Measurements from ENCODE around the gene VPS54. TPM values are rescaled to one million over a fixed set of nuclear protein-coding genes. Genes with fewer than 3 reads are reported as not detected.

VPS54 gene
- total RNA-seq, 1 experiment from 2014 or later: 33.8 TPM

DNA sequence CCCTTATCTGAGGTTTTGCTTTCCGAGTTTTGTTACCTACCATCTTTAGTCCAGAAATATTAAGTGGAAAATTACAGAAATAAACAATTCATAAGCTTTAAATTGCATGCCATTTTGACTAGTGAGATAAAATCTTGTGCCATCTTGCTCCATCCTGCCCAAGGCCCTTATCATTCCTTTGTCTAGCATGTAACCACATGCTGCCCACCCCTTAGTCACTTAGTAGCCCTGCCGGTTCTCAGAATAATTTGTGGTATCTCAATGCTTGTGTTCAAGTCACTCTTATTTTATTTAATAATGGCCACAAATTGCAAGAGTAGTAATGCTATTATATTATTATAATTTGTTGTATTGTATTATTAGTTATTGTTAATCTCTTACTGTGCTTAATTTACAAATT, 36.8 kb upstream of the VPS54 start:
- H3K79me2 ChIP-seq (ENCODE audit: low read length): no peaks in the 10 kb centered on the region
- H2AFZ ChIP-seq (ENCODE audit: low read length): no peak overlapping the region
- H3K4me3 ChIP-seq (ENCODE audit: low read length): no peak overlapping the region
- H3K36me3 ChIP-seq (ENCODE audit: insufficient read depth, low read length): no peaks in the 10 kb centered on the region
- H3K9ac ChIP-seq (ENCODE audit: low read length): no peak overlapping the region
- no peak for DNase-seq
- no peaks in the 10 kb centered on the region for H3K9me3 ChIP-seq (ENCODE audit: low read length)
- no peaks in the 10 kb centered on the region for H4K20me1 ChIP-seq (ENCODE audit: insufficient read depth, low read depth, low read length)
- H3K9me2 ChIP-seq (replicated peaks; ENCODE audit: insufficient read depth, low read length): no peaks in the 10 kb centered on the region
- H3K4me2 ChIP-seq (ENCODE audit: low read depth, low read length, poor library complexity, severe bottlenecking): no peak overlapping the region
- no peaks in the 10 kb centered on the region for H3K27me3 ChIP-seq (ENCODE audit: low read length)
- H3K4me1 ChIP-seq (ENCODE audit: low read length): peaks cover 19% of the 10 kb centered on the region
- H3K27ac ChIP-seq (ENCODE audit: low read length): no peak overlapping the region

- no peak for DNase-seq
- peaks cover 26% of the 10 kb centered on the region for H3K4me1 ChIP-seq (ENCODE audit: low read length)
- 0 out of 2 replicates have a peak overlapping the region, but pooled peaks have one; percentile 26 for H2AFZ ChIP-seq (ENCODE audit: low read length)
- H3K27me3 ChIP-seq (ENCODE audit: low read length): no peaks in the 10 kb centered on the region
- no peak overlapping the region for H3K27ac ChIP-seq (ENCODE audit: low read length)
- H3K9me2 ChIP-seq (replicated peaks; ENCODE audit: insufficient read depth, low read length): no peaks in the 10 kb centered on the region
- H3K9ac ChIP-seq (ENCODE audit: low read length): no peak overlapping the region
- no peak overlapping the region for H3K4me3 ChIP-seq (ENCODE audit: low read length)
- peak overlapping the region; percentile 13 for H3K4me2 ChIP-seq (ENCODE audit: low read depth, low read length, poor library complexity, severe bottlenecking)
- no peaks in the 10 kb centered on the region for H3K9me3 ChIP-seq (ENCODE audit: low read length)
- no peaks in the 10 kb centered on the region for H3K79me2 ChIP-seq (ENCODE audit: low read length)
- no peaks in the 10 kb centered on the region for H3K36me3 ChIP-seq (ENCODE audit: insufficient read depth, low read length)
- no peaks in the 10 kb centered on the region for H4K20me1 ChIP-seq (ENCODE audit: insufficient read depth, low read depth, low read length)
Measured at GRCh38 chr2:64054161-64054915, 35.1 kb upstream of the VPS54 start.

GRCh38 chr2:64052463-64053241, 33.4 kb upstream of the VPS54 start:
- no peak overlapping the region for H3K4me3 ChIP-seq (ENCODE audit: low read length)
- no peak overlapping the region for H3K4me2 ChIP-seq (ENCODE audit: low read depth, low read length, poor library complexity, severe bottlenecking)
- peaks cover 26% of the 10 kb centered on the region for H3K4me1 ChIP-seq (ENCODE audit: low read length)
- H3K36me3 ChIP-seq (ENCODE audit: insufficient read depth, low read length): no peaks in the 10 kb centered on the region
- no peaks in the 10 kb centered on the region for H4K20me1 ChIP-seq (ENCODE audit: insufficient read depth, low read depth, low read length)
- no peaks in the 10 kb centered on the region for H3K27me3 ChIP-seq (ENCODE audit: low read length)
- H3K9me3 ChIP-seq (ENCODE audit: low read length): no peaks in the 10 kb centered on the region
- no peaks in the 10 kb centered on the region for H3K79me2 ChIP-seq (ENCODE audit: low read length)
- H3K27ac ChIP-seq (ENCODE audit: low read length): no peak overlapping the region
- no peak overlapping the region for H2AFZ ChIP-seq (ENCODE audit: low read length)
- no peak overlapping the region for H3K9ac ChIP-seq (ENCODE audit: low read length)
- no peak for DNase-seq
- no peaks in the 10 kb centered on the region for H3K9me2 ChIP-seq (replicated peaks; ENCODE audit: insufficient read depth, low read length)

- no peaks in the 10 kb centered on the region for H3K9me2 ChIP-seq (replicated peaks; ENCODE audit: insufficient read depth, low read length)
- H3K79me2 ChIP-seq (ENCODE audit: low read length): no peaks in the 10 kb centered on the region
- no peak overlapping the region for H3K9ac ChIP-seq (ENCODE audit: low read length)
- H3K27ac ChIP-seq (ENCODE audit: low read length): no peak overlapping the region
- H2AFZ ChIP-seq (ENCODE audit: low read length): no peak overlapping the region
- peak; percentile 91 for DNase-seq
- no peak overlapping the region for H3K4me3 ChIP-seq (ENCODE audit: low read length)
- peak overlapping the region; percentile 22 for H3K4me2 ChIP-seq (ENCODE audit: low read depth, low read length, poor library complexity, severe bottlenecking)
- no peaks in the 10 kb centered on the region for H3K27me3 ChIP-seq (ENCODE audit: low read length)
- H3K36me3 ChIP-seq (ENCODE audit: insufficient read depth, low read length): no peaks in the 10 kb centered on the region
- H3K9me3 ChIP-seq (ENCODE audit: low read length): no peaks in the 10 kb centered on the region
- H3K4me1 ChIP-seq (ENCODE audit: low read length): peaks cover 20% of the 10 kb centered on the region
- H4K20me1 ChIP-seq (ENCODE audit: insufficient read depth, low read depth, low read length): no peaks in the 10 kb centered on the region
Measured at GRCh38 chr2:64049633-64050220, 30.5 kb upstream of the VPS54 start.

- no peak for DNase-seq
- H3K4me1 ChIP-seq (ENCODE audit: low read length): peaks cover 7% of the 10 kb centered on the region
- no peak overlapping the region for H2AFZ ChIP-seq (ENCODE audit: low read length)
- H3K4me3 ChIP-seq (ENCODE audit: low read length): no peak overlapping the region
- H3K36me3 ChIP-seq (ENCODE audit: insufficient read depth, low read length): no peaks in the 10 kb centered on the region
- H3K79me2 ChIP-seq (ENCODE audit: low read length): no peaks in the 10 kb centered on the region
- H3K4me2 ChIP-seq (ENCODE audit: low read depth, low read length, poor library complexity, severe bottlenecking): no peak overlapping the region
- no peaks in the 10 kb centered on the region for H3K27me3 ChIP-seq (ENCODE audit: low read length)
- no peak overlapping the region for H3K9ac ChIP-seq (ENCODE audit: low read length)
- no peak overlapping the region for H3K27ac ChIP-seq (ENCODE audit: low read length)
- H3K9me3 ChIP-seq (ENCODE audit: low read length): no peaks in the 10 kb centered on the region
- H4K20me1 ChIP-seq (ENCODE audit: insufficient read depth, low read depth, low read length): no peaks in the 10 kb centered on the region
- no peaks in the 10 kb centered on the region for H3K9me2 ChIP-seq (replicated peaks; ENCODE audit: insufficient read depth, low read length)
Measured at GRCh38 chr2:64045938-64046337, 26.7 kb upstream of the VPS54 start.

- Histone ChIP-seq H3K36me3 (ENCODE audit: insufficient read depth, low read length) (no peaks in the 10 kb centered on the region), H3K9me3 (ENCODE audit: low read length) (no peaks in the 10 kb centered on the region), H3K27me3 (ENCODE audit: low read length) (no peaks in the 10 kb centered on the region), H2AFZ (ENCODE audit: low read length) (no peak overlapping the region), H3K4me3 (ENCODE audit: low read length) (no peak overlapping the region), H3K9ac (ENCODE audit: low read length) (no peak overlapping the region), H4K20me1 (ENCODE audit: insufficient read depth, low read depth, low read length) (no peaks in the 10 kb centered on the region), H3K4me2 (ENCODE audit: low read depth, low read length, poor library complexity, severe bottlenecking) (no peak overlapping the region), H3K9me2 (replicated peaks; ENCODE audit: insufficient read depth, low read length) (no peaks in the 10 kb centered on the region), H3K27ac (ENCODE audit: low read length) (no peak overlapping the region), H3K79me2 (ENCODE audit: low read length) (no peaks in the 10 kb centered on the region), H3K4me1 (ENCODE audit: low read length) (no peaks in the 10 kb centered on the region)
- no peak for DNase-seq
Measured at GRCh38 chr2:64040161-64040560, 20.9 kb upstream of the VPS54 start.

DNA sequence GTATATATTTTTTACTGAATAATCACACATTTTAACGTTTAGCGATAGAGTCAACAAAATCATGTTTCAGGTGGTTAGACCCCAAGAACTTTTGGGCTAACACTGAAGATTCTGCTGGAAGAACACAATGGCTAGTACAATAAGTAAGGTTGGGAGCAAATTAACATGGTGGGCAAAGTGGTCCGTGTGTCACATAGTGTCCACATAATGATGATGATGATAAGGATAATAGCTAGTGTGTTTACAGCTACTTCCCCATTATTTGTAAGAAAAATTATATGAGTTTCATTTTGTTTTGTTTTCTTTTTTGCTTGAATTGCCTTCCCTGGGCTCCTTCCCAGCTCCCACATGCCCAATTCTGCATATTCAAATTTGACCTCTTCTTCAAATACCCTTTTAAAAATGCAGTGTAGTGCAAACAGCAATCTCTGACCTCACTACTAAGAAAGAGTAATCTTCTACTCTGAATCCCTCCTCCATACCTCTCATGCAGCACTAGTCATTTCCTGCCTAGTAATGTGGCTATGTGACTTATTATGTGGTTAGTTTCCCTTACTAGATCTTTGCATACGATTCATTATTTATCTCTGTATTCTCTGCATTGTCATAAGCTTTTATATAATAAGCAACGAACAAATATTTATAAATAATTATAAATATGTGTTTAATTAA, 16.9 kb upstream of the VPS54 start:
- Histone ChIP-seq H3K27me3 (ENCODE audit: low read length) (peaks cover 2% of the 10 kb centered on the region; the same call in 1 of the 2 replicates), H3K9me2 (replicated peaks; ENCODE audit: insufficient read depth, low read length) (no peaks in the 10 kb centered on the region), H4K20me1 (ENCODE audit: insufficient read depth, low read depth, low read length) (no peaks in the 10 kb centered on the region), H3K79me2 (ENCODE audit: low read length) (no peaks in the 10 kb centered on the region), H3K9ac (ENCODE audit: low read length) (no peak overlapping the region), H3K27ac (ENCODE audit: low read length) (no peak overlapping the region), H3K4me3 (ENCODE audit: low read length) (no peak overlapping the region), H2AFZ (ENCODE audit: low read length) (no peak overlapping the region), H3K9me3 (ENCODE audit: low read length) (no peaks in the 10 kb centered on the region), H3K36me3 (ENCODE audit: insufficient read depth, low read length) (no peaks in the 10 kb centered on the region), H3K4me1 (ENCODE audit: low read length) (no peaks in the 10 kb centered on the region), H3K4me2 (ENCODE audit: low read depth, low read length, poor library complexity, severe bottlenecking) (no peak overlapping the region)
- no peak for DNase-seq

Measured in Karpas-422 (cell line).